Retina (tissue), 1 donor: ENCODE results near the gene MBD6.

Experiments
- DNase-seq: peaks from one replicate; pipeline ENCODE4 v3.0.0-alpha.2; 2016

MBD6 gene

DNA sequence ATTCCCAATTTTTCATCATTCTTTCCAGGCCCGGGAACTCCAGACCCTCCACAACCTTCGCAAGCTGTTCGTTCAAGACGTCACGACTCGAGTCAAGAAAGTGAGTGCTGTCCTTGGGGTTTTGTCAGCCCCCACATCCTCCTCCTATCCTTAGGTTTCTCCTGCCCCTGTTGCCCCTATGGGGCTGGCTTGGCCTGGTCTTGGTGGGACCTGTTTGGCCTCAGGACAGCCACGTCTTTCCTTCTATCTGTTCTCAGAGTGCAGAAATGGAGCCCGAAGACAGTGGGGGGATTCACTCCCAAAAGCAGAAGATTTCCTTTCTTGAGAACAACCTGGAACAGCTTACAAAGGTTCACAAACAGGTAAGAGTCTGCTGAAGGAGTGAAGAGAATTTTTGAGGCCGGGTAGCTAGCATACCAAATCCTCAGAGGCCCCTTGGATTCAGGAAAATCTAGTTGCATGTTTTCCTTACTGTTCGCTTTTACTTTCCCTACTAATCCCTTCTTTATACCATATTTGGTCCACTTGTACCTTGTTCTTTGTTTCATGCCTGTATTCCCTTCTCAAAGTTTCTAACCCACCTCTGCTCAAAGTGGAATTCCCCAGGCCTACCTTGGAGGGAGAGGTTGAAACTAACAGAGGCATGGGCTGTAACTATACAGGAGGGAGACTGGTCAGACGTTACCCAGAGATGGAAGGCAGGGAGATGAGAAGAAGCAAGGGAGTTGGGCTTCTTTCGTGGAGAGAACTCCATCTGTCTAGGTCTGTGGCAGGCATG, 55.5 kb downstream of the MBD6 start:
- DNase-seq, result no peak

GRCh38 chr12:57579011-57579410, 56.4 kb downstream of the MBD6 start:
- DNase-seq, result no peak
